IMR-90 (cell line): Measurements from ENCODE around the gene PTPRN2. TPM values are rescaled to one million over a fixed set of nuclear protein-coding genes. Genes with fewer than 3 reads are reported as not detected.

Source experiments
- ATAC-seq: fragments of 200-7000 bp; cut with Tn5 transposase; 2 replicates; pipeline ENCODE4 v1.9.1; 2020; ENCODE audit warnings: low read depth, mild to moderate bottlenecking, moderate library complexity
- BruUV-seq: library from RNA; stranded (reverse); fragments of 400-500 nt; replicated peaks from 2 replicates; lab custom pipeline; 2021; lab: Mats Ljungman, UMichigan
- CTCF ChIA-PET: fragments of 300-600 bp; formaldehyde crosslinking; extraction: SDS; loops from one replicate; lab custom pipeline; 2021; ENCODE audit warnings: antibody characterized with exemption; lab: Yijun Ruan, JAX
- POLR2A ChIA-PET: fragments of 300-600 bp; sonication (Branson Sonifier 250); formaldehyde crosslinking; loops from one replicate; lab custom pipeline; 2022; ENCODE audit warnings: antibody characterized with exemption; ENCODE audit not compliant: unreplicated experiment; lab: Charles Lee
- DNase-seq: peaks from one replicate; pipeline ENCODE4 v3.0.0; 2013
- H2AFZ ChIP-seq: replicated peaks from 2 replicates; pipeline ENCODE3; 2013; ENCODE audit warnings: low read length, mild to moderate bottlenecking; ENCODE audit not compliant: poor library complexity
- H2AK5ac ChIP-seq: 2 replicates; pipeline ENCODE4 v1.6.1; 2013; ENCODE audit warnings: low read depth, low read length, inconsistent platforms
- H2AK9ac ChIP-seq: replicated peaks from 2 replicates; pipeline ENCODE3; 2013; ENCODE audit warnings: mild to moderate bottlenecking, low read depth, low read length, moderate library complexity; ENCODE audit not compliant: poor library complexity
- H2BK120ac ChIP-seq: 2 replicates; pipeline ENCODE4 v1.6.1; 2013; ENCODE audit warnings: low read depth, low read length, inconsistent platforms
- H2BK15ac ChIP-seq: 3 replicates; pipeline ENCODE4 v1.6.1; 2013; ENCODE audit warnings: low read depth, low read length, inconsistent platforms
- H2BK20ac ChIP-seq: 2 replicates; pipeline ENCODE4 v1.6.1; 2013; ENCODE audit warnings: low read depth, mild to moderate bottlenecking, inconsistent platforms, low read length, moderate library complexity
- H2BK5ac ChIP-seq: 2 replicates; pipeline ENCODE4 v1.6.1; 2013; ENCODE audit warnings: mild to moderate bottlenecking, low read depth, low read length, inconsistent platforms; ENCODE audit not compliant: poor library complexity, severe bottlenecking
- H3K14ac ChIP-seq: replicated peaks from 2 replicates; pipeline ENCODE4 v1.6.1; 2013; ENCODE audit warnings: low read depth, low read length, inconsistent platforms
- H3K18ac ChIP-seq: 2 replicates; pipeline ENCODE4 v1.6.1; 2013; ENCODE audit warnings: low read depth, low read length, control low read depth
- H3K23ac ChIP-seq: 2 replicates; pipeline ENCODE4 v1.6.1; 2013; ENCODE audit warnings: low read depth, low read length, inconsistent platforms
- H3K27ac ChIP-seq: 2 replicates; pipeline ENCODE4 v1.5.1; 2013; ENCODE audit warnings: mild to moderate bottlenecking, control low read depth, low read length; ENCODE audit not compliant: insufficient read depth
- H3K27me3 ChIP-seq: 2 replicates; pipeline ENCODE4 v1.6.1; 2013; ENCODE audit warnings: low read length; ENCODE audit not compliant: control insufficient read depth, insufficient read depth
- H3K36me3 ChIP-seq: 2 replicates; pipeline ENCODE4 v1.6.1; 2013; ENCODE audit warnings: low read length, mixed read lengths; ENCODE audit not compliant: control insufficient read depth, insufficient read depth
- H3K4ac ChIP-seq: 2 replicates; pipeline ENCODE4 v1.6.1; 2013; ENCODE audit warnings: low read depth, low read length, inconsistent platforms
- H3K4me1 ChIP-seq: 2 replicates; pipeline ENCODE4 v1.6.1; 2013; ENCODE audit warnings: low read length, mixed read lengths; ENCODE audit not compliant: control insufficient read depth, insufficient read depth
- H3K4me2 ChIP-seq: 2 replicates; pipeline ENCODE4 v1.6.1; 2013; ENCODE audit warnings: low read depth, mild to moderate bottlenecking, control low read depth, low read length, moderate library complexity
- H3K4me3 ChIP-seq: 2 replicates; pipeline ENCODE4 v1.5.1; 2013; ENCODE audit warnings: low read depth, mild to moderate bottlenecking, control low read depth, low read length, moderate library complexity; ENCODE audit not compliant: insufficient read depth
- H3K56ac ChIP-seq: 2 replicates; pipeline ENCODE4 v1.6.1; 2013; ENCODE audit warnings: low read length, inconsistent platforms; ENCODE audit not compliant: insufficient read depth; ENCODE audit errors: extremely low read depth
- H3K79me1 ChIP-seq, 2 experiments: 2 replicates each; pipeline ENCODE4 v1.6.1; 2013; ENCODE audit warnings: low read length in 2 of 2, inconsistent platforms in 1 of 2, low read depth in 1 of 2
- H3K9ac ChIP-seq: 2 replicates; pipeline ENCODE4 v1.6.1; 2013; ENCODE audit warnings: low read depth, low read length, control low read depth
- H3K9me1 ChIP-seq: 2 replicates; pipeline ENCODE4 v1.6.1; 2013; ENCODE audit warnings: low read length, inconsistent platforms; ENCODE audit not compliant: insufficient read depth
- H3K9me3 ChIP-seq: 2 replicates; pipeline ENCODE4 v1.6.1; 2013; ENCODE audit warnings: low read length; ENCODE audit not compliant: control insufficient read depth, insufficient read depth
- H4K20me1 ChIP-seq: 2 replicates; pipeline ENCODE4 v1.6.1; 2013; ENCODE audit warnings: low read length, inconsistent platforms; ENCODE audit not compliant: insufficient read depth
- H4K5ac ChIP-seq: 2 replicates; pipeline ENCODE4 v1.6.1; 2013; ENCODE audit warnings: mild to moderate bottlenecking, low read depth, low read length, control low read depth
- H4K8ac ChIP-seq, 2 experiments: 2 replicates each; pipeline ENCODE4 v1.6.1; 2013; ENCODE audit warnings: low read depth in 2 of 2, low read length in 2 of 2, control low read depth in 1 of 2, inconsistent platforms in 1 of 2
- H4K91ac ChIP-seq: 2 replicates; pipeline ENCODE4 v1.6.1; 2013; ENCODE audit warnings: low read depth, low read length, inconsistent platforms; ENCODE audit not compliant: insufficient read depth
- BHLHE40 ChIP-seq: fragments of 150-350 bp; IDR thresholded peaks from 2 replicates; pipeline ENCODE4 v1.6.1; 2016; ENCODE audit warnings: mild to moderate bottlenecking, low read depth, low read length
- CEBPB ChIP-seq: IDR thresholded peaks from 2 replicates; pipeline ENCODE4 v1.6.1; 2012; ENCODE audit warnings: low read depth, low read length, improper control_type of control experiment
- FOS ChIP-seq: fragments of 150-350 bp; IDR thresholded peaks from 2 replicates; pipeline ENCODE4 v1.6.1; 2016; ENCODE audit warnings: low read depth, low read length
- MAFK ChIP-seq: IDR thresholded peaks from 2 replicates; pipeline ENCODE4 v1.6.1; 2012; ENCODE audit warnings: low read depth, low read length, improper control_type of control experiment
- MXI1 ChIP-seq: IDR thresholded peaks from 2 replicates; pipeline ENCODE4 v1.6.1; 2012; ENCODE audit warnings: low read depth, mild to moderate bottlenecking, low read length, moderate library complexity, borderline replicate concordance
- POLR2A ChIP-seq: IDR thresholded peaks from 2 replicates; pipeline ENCODE4 v1.6.1; 2012; ENCODE audit warnings: mild to moderate bottlenecking, low read depth, low read length
- RAD21 ChIP-seq: IDR thresholded peaks from 2 replicates; pipeline ENCODE4 v1.6.1; 2012; ENCODE audit warnings: low read length, improper control_type of control experiment
- RFX5 ChIP-seq: IDR thresholded peaks from 2 replicates; pipeline ENCODE4 v1.8.0; 2012; ENCODE audit warnings: low read depth, mild to moderate bottlenecking, low read length, moderate library complexity
- SMC3 ChIP-seq: fragments of 150-350 bp; IDR thresholded peaks from 2 replicates; pipeline ENCODE4 v1.6.1; 2016; ENCODE audit warnings: low read depth, mild to moderate bottlenecking, antibody characterized with exemption, low read length, moderate library complexity
- WGBS, 2 experiments: methylation state at CpG; one replicate each; pipeline versions ENCODE4 v1.1.5 to v1.1.7; 2013; ENCODE audit warnings: missing lambda C conversion rate in 2 of 2; ENCODE audit not compliant: insufficient read length in 1 of 2; ENCODE audit errors: extremely low coverage in 2 of 2; 5-methylcytosine and 5-hydroxymethylcytosine counted together
- dilution Hi-C: fragments of 300-500 bp; cut with HindIII; formaldehyde crosslinking; loops from one replicate; pipeline ENCODE4 v1.14.3; 2018; ENCODE audit warnings: low sequenced_read_pairs; ENCODE audit not compliant: unreplicated experiment
- in situ Hi-C: fragments of 300-500 bp; cut with MboI; formaldehyde crosslinking; loops from 3 replicates; pipeline ENCODE4 v1.14.3; 2019; ENCODE audit warnings: low sequenced_read_pairs, inconsistent platforms, mixed read lengths
- intact Hi-C: fragments of 100-400 bp; cut with micrococcal nuclease; formaldehyde crosslinking; loops from 2 replicates; pipeline ENCODE4 v1.10.0; 2022
- polyA plus RNA-seq, 3 experiments: library from polyadenylated mRNA; depleted of rRNA; stranded (reverse); fragments of >200 nt; gene quantifications; 2 replicates each; pipeline ENCODE4 v1.2.3, GENCODE V29; 2012; ENCODE audit warnings: low replicate concordance in 1 of 3
- total RNA-seq: library from RNA; depleted of rRNA; stranded (reverse); fragments of >200 nt; gene quantifications from 2 replicates; pipeline ENCODE4 v1.2.3, GENCODE V29; 2012
- TF ChIP-seq, protein P1 (sequence below): conservative IDR thresholded peaks from 2 replicates; pipeline ENCODE4 v1.5.1; 2012; ENCODE audit warnings: mild to moderate bottlenecking, low read depth, low read length, improper control_type of control experiment

Gene PTPRN2
- total and polyA plus RNA-seq, 2 of the 4 experiments (the other 2 are of a cell fraction): 0.03 TPM; not detected in 1

DNA sequence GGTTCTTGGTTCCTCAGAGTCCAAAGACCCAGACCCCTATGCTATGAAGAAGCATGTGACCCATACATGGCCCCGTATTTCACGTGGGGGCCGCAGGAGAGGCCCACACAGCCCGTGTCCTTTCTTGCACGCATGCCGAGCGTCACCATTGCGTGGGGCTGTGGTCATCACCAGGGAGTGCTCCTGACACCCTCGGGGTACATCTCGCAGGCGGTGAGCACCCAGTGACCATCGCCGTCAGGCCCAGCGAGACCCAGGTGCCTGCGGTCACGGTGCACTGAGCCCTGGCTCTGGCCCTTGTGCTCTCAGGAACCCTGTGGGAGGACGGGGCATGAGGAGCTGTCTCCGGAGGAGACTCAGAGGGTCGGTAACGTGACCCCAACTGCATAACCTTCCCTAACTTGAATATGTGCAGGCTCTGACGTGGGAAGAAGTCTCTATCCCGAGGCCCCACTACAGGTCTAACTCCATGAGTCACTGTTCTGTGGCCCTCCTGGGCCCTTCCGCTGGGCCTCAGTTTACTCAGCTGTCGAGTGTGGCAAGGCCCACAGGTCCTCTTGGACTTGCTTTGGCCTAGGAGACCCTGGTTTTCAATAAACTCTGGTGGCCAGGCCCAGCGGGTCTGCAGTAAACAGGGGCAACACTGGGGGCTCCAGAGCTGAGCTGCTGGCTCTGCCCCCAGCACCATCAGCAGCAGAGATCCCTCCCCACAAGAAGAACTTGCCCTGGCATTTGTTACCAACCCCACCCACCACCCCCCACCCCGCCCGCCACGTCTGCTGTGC is 503.9 kb downstream of the PTPRN2 start:
- Histone ChIP-seq H3K9me1 (no peaks in the 10 kb centered on the region), H3K4me1 (no peaks in the 10 kb centered on the region), H3K79me1 (no peaks in the 10 kb centered on the region), H3K14ac (no peak overlapping the region), H3K9ac (no peak overlapping the region), H3K18ac (no peak overlapping the region), H2BK15ac (no peak overlapping the region), H3K27ac (no peak overlapping the region), H2BK5ac (no peak overlapping the region), H3K4me3 (no peak overlapping the region), H4K91ac (no peak overlapping the region), H3K4me2 (no peak overlapping the region), H4K8ac (no peak overlapping the region), H3K23ac (no peak overlapping the region), H3K56ac (no peak overlapping the region), H4K5ac (no peak overlapping the region), H4K20me1 (no peaks in the 10 kb centered on the region), H3K27me3 (no peaks in the 10 kb centered on the region), H2BK20ac (no peak overlapping the region), H3K4ac (no peak overlapping the region), H3K36me3 (no peaks in the 10 kb centered on the region), H2BK120ac (no peak overlapping the region), H2AK9ac (no peak overlapping the region), H2AFZ (no peak overlapping the region), H2AK5ac (no peak overlapping the region), H3K9me3 (peaks cover 52% of the 10 kb centered on the region)
- TF ChIP-seq SMC3 (no peak), POLR2A (no peak), MAFK (no peak), RFX5 (no peak), MXI1 (no peak), RAD21 (no peak), CEBPB (no peak), FOS (no peak), BHLHE40 (no peak)
- TF ChIP-seq, protein P1, sequence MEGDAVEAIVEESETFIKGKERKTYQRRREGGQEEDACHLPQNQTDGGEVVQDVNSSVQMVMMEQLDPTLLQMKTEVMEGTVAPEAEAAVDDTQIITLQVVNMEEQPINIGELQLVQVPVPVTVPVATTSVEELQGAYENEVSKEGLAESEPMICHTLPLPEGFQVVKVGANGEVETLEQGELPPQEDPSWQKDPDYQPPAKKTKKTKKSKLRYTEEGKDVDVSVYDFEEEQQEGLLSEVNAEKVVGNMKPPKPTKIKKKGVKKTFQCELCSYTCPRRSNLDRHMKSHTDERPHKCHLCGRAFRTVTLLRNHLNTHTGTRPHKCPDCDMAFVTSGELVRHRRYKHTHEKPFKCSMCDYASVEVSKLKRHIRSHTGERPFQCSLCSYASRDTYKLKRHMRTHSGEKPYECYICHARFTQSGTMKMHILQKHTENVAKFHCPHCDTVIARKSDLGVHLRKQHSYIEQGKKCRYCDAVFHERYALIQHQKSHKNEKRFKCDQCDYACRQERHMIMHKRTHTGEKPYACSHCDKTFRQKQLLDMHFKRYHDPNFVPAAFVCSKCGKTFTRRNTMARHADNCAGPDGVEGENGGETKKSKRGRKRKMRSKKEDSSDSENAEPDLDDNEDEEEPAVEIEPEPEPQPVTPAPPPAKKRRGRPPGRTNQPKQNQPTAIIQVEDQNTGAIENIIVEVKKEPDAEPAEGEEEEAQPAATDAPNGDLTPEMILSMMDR: no peak
- in situ Hi-C loops: no loop called here
- BruUV-seq: no TSS peak
- DNase-seq: no peak
- ATAC-seq: no peak
- 73% methylated on average over 12 of the region's 28 CpGs; no CpG with 5 or more reads in 1 of the 2 experiments for WGBS, 2 experiments
- intact Hi-C loops: no loop called here
- CTCF ChIA-PET: interaction anchor here (0.6 kb wide), 1 partner anchor 651 kb away, joined by 3 read pairs; no protein-coding TSS in a partner anchor
- dilution Hi-C loops: no loop called here
- POLR2A ChIA-PET: no interaction called here
